HG02678 (cell line): ENCODE results near the gene GOLGA2.

Source experiments
- ATAC-seq: cut with Tn5 transposase; IDR thresholded peaks from one replicate; pipeline ENCODE4 v1.9.1; 2021; ENCODE audit warnings: mild to moderate bottlenecking, moderate library complexity; ENCODE audit not compliant: unreplicated experiment

Gene GOLGA2

DNA sequence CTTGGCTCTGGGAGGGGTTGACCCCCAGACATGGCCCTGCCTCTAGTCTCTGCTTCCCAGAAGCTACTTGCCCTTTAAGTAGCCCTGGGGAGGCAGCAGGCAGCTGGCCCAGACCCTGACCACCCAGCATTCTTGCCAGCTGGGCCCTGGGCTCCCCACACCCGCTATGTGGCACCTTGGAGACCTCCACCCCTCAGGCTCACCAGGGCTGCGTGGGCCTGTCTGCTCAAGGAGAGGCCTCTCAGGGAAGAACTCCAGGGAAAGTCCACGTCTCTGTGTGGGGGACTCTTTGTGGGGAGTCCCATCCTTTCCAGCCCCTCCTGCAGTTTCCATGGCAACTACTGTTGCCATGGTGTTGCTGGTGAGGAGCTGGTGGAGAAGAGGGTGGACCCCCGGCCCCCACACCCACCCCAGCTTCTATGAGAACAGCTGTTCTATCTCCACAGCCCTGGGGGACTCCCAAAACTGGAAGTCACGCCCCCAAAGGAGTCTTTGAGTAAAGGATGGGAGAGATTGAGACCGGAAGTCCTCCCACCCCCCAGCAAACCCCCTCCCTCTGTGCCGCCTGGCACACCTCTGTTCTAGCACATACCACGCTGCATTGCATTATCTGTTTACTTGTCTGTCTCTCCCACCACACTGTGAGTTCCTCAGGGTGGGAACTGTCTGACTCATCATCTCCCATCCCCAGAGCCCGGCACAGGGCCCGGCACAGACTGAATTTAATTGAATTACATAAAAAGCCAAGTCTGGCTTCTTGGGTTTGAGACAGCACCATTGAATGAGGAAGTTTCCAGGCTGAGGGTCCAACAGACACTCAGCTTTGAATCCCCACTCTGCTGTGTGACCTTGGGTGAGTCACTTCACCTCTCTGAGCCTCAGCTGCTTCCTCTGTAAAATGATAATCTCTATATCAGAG, 60.1 kb downstream of the GOLGA2 start:
- no peak for ATAC-seq

DNA sequence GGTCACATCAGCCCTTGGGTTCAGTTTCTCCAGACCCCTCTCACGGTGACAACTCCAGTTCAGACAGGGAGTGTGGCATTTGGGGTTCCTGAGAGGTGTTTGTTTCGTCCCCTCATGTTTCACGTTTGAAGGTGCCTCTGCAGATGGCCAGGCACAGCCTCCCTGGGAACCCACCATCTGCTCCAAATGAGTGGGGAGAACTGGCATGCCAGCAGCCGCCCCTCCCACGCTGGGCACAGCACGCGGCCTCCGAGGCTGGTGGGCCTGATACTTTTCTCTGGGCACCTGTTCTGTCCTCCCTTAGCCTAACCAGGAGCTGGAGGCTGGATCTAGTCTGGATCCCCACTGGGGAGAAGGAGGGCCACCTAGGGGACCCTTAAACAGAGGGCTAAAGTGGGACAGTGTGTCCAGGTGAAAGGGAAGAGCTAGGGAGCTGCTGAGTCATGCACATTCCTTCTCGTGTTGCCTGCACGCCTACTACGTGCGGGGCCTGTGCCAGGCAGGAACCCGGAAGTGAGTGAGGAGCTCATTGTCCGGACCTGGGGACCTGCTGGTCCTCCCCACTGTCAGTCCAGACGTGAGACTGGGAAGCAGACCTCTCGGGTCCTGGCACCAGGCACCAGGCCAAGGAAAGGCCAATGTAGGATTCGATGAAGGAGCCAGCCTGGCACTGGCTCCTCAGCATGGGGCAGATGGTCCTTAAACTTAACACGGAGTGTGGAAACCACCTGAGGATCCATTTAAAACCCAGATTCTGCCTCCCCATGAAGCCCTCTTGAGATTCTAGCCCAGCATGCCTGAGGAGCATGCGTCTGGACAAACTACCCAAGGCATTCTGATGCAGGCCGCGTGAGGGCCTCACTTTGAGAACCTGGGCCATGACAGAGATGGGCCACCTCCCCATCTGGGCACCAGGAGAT, 61.0 kb downstream of the GOLGA2 start:
- ATAC-seq = no peak

DNA sequence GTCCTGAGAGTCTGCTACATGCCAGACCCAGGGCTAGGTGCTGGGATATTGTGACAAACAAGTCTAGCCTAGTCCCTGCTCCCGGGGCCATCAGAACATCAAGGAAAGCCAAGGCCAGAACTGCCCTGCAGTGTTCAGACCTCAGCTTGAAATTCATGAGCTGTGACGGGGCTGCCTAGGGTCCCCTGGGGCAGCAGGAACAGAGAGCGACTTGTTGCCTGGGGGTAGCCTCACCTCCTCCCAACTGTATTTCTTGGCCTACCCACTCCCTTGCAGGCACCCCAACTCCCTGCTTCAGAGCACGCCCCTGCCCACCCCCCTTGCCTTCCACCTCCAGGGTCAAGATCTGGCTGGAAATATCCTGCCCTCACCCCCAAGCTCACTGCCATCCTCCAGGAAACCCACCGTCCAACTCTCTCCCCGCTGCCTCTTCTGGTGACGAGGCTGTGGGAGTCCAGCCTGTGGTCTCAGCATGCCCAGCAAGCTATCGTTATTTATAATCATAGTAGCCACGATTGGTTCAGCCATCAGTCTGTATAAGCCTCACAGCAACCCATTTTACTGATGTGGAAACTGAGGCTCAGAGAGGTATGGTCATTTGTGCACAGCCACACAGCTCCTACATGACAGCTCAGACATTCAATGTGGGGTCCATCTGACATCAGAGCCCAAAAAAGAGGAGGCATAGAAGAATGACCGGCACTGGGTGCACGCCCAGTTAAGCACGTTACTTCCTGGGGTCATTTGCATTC, 61.9 kb downstream of the GOLGA2 start:
- ATAC-seq = no peak

DNA sequence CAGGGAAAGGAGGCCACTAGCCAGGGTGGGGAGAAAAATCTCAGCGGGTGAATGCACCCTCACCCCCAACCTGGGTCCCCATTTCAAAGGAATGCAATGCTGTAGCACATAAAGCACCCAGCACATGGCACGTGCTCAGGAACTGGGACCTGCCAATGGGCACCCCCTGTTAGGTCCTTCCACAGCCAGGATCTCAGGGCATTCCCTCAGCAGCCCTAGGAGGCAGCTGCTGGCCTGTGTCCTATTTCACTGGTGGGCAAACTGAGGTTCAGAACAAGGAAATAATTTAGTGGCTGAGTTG, 63.9 kb downstream of the GOLGA2 start:
- no peak for ATAC-seq

GRCh38 chr9:128211186-128211980, 64.4 kb downstream of the GOLGA2 start:
- ATAC-seq = no peak

DNA sequence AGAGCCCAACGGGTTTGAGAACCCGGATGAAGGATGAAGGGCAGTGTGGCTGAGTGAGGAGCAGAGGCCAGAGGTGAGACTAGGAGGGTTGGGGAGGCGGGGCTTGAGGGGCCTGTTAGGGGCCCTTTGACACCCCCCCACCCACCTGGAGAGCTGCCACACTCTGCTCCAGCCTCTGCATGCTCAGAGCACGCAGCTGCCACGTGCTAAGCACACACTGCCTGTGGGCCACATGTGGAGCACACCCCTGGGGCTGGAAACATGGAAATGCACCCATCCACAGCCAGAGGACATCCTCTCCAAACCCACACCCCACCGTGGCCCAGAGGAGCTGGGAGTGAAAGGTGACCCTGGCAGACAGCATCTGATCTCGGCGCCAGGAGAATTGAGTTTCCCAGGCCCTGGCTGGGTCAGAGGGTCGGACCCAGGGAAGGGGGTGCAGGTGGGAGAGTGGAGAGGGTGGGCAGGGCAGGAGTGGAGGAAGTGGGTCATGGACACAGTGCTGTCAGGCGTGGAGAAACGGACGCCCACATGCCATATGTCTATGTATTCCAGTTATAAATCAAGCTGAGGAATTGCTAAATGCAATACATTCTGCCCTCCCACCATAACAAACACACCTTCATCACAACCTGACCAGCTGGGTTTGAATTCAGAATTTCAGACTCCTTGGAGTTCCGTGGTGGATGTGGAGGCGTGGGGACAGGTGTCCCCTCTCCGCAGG, 66.7 kb downstream of the GOLGA2 start:
- ATAC-seq = no peak

DNA sequence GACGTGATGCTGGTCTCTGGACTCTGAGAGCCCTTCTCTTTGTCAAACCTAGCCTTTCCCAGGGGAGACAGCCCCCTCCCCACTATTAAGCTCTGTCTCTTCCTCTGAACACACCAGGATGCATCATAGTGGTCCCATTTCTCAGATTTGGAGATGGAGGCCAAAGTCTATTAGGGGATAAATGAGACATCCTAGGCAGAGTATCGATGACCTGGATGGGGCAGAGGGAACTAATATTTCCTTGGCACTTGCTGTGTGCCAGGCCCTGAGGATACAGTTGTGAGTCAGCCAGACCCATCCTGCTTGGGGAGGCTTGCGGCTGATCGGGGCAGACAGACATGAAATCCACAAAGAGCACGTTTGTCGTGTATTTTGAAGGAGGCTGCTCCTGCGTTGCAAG, 67.4 kb downstream of the GOLGA2 start:
- no peak for ATAC-seq

DNA sequence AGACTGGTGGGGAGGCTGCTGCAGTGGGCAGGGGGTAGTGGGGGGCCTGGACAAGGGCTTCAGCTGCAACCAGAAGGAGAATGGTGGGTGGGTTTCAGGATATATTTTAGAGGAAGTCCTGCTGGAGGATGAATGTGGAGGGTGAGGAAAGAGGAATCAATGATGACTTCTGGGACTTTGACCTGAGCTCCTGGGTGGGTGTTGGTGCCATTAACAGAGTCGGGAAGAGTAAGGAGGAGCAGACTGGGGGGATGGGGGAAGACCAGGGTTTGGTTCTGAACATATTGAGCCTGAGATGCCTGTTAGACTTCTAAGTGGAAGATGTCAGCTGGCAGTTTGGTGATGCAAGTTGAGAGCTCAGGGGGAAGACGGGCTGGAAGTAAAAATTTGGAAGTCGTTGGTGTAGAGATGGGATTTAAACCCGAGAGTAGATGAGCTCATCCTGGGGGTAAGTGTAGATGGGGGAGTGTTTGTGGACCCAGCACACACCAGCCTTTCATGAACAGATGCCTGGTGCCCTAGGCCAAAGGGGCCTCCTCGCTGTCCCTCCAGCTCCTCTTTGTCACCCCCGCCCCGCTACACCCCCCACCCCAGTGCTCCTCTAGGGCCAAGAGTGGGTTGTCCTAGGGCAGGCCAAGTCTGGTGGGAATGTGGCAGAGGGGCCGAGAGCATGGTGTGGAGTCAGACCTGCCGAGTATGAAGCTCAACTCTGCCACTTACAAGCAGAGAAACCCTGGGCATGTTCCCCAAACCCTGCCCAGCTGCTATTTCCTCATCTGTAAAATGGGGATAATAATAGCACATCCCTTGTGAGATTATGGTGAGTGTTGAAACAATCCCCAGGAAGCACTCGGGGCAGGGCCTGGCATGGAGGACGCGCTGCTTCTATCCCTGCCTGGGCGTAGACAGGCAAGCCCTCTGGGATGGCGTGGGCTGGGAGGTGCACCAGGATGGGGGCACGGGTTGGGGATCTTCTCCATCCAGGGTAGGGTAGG, 68.6 kb downstream of the GOLGA2 start:
- ATAC-seq = no peak

DNA sequence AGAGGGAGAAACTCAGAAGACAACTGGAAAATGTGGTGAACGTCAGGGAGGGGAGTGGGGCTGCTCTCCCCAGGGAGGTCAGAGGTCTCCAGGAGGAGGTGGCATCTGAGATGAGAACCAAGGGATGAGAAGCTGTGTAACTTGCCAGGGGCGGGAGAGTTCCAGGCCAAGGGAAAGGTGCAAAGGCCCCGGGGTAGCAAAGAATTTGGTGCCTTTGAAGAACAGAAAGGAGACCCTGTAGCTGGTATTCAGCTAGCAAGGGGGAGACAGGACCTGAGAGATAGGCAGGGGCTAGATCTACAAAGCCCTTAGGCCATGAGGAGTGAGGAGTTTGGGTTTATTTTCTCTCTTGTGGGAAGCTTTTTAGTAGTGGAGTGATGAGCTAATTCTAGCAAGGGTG, 69.3 kb downstream of the GOLGA2 start:
- no peak for ATAC-seq
